DMS114 treated with DMSO at 0.1 percent for 48 hours (cell line): Measurements from ENCODE around the gene ZFAND3.
"Not testable (repeated sequence)": the region's sequence is repeated elsewhere in the genome, so short reads cannot be mapped to it uniquely, and the experiment has no call there.

ENCODE experiments used
- DNase-seq: peaks from one replicate; lab custom pipeline; 2025; ENCODE audit not compliant: unreplicated experiment; lab: John Stamatoyannopoulos, UW

Gene ZFAND3

GRCh38 chr6:38034274-38034914 is 214.9 kb downstream of the ZFAND3 start:
- peak; percentile 54 for DNase-seq

GRCh38 chr6:38035478-38035877 is 216.0 kb downstream of the ZFAND3 start:
- DNase-seq: no peak

GRCh38 chr6:38039502-38039901 is 220.0 kb downstream of the ZFAND3 start:
- no peak for DNase-seq

GRCh38 chr6:38040254-38040653 is 220.7 kb downstream of the ZFAND3 start:
- DNase-seq: no peak

- no peak for DNase-seq
Measured at GRCh38 chr6:38043259-38043753, 223.8 kb downstream of the ZFAND3 start.

- no peak for DNase-seq
Measured at GRCh38 chr6:38045701-38046305, 226.3 kb downstream of the ZFAND3 start.

GRCh38 chr6:38047562-38047961 is 228.0 kb downstream of the ZFAND3 start:
- no peak for DNase-seq

- not testable (repeated sequence) for DNase-seq
Measured at GRCh38 chr6:38049861-38050397, 230.4 kb downstream of the ZFAND3 start.

- DNase-seq: no peak
Measured at GRCh38 chr6:38051819-38052434, 232.4 kb downstream of the ZFAND3 start.

- no peak for DNase-seq
Measured at GRCh38 chr6:38054527-38055202, 235.1 kb downstream of the ZFAND3 start.

- DNase-seq: no peak
Measured at GRCh38 chr6:38055203-38055589, 235.7 kb downstream of the ZFAND3 start.

GRCh38 chr6:38056361-38056760 is 236.8 kb downstream of the ZFAND3 start:
- no peak for DNase-seq

GRCh38 chr6:38057994-38058393 is 238.5 kb downstream of the ZFAND3 start:
- no peak for DNase-seq

GRCh38 chr6:38062066-38062465 is 242.5 kb downstream of the ZFAND3 start:
- no peak for DNase-seq

- DNase-seq: no peak
Measured at GRCh38 chr6:38063973-38064372, 244.4 kb downstream of the ZFAND3 start.

- no peak for DNase-seq
Measured at GRCh38 chr6:38064431-38064830, 244.9 kb downstream of the ZFAND3 start.

- no peak for DNase-seq
Measured at GRCh38 chr6:38065734-38066305, 246.3 kb downstream of the ZFAND3 start.

GRCh38 chr6:38067263-38067980 is 247.9 kb downstream of the ZFAND3 start:
- DNase-seq: no peak

- DNase-seq: no peak
Measured at GRCh38 chr6:38068854-38069590, 249.5 kb downstream of the ZFAND3 start.

- no peak for DNase-seq
Measured at GRCh38 chr6:38077488-38078030, 258.0 kb downstream of the ZFAND3 start.
